ENCODE results near the gene CCNDBP1.
A peak's percentile ranks its signal among the peaks of the same experiment; 100 is the strongest.
"Not testable (repeated sequence)": the region's sequence is repeated elsewhere in the genome, so short reads cannot be mapped to it uniquely, and the experiment has no call there.

Gene CCNDBP1
- 172 to 180 reads per million in 2 donors for total RNA-seq

- peak; percentile 81 for DNase-seq
Measured at GRCh38 chr15:43185157-43186002, at the start of gene CCNDBP1. Gene CCNDBP1, plus strand, starts transcription at chr15:43185403. Its CDS starts 96 bp downstream, at chr15:43185499.

GRCh38 chr15:43143203-43143941 lies 41.8 kb upstream of the CCNDBP1 start:
- no peak for DNase-seq

GRCh38 chr15:43144512-43144911 lies 40.7 kb upstream of the CCNDBP1 start:
- no peak for DNase-seq

- no peak for DNase-seq
Measured at GRCh38 chr15:43146184-43146583, 39.0 kb upstream of the CCNDBP1 start.

- DNase-seq: no peak
Measured at GRCh38 chr15:43150191-43150929, 34.8 kb upstream of the CCNDBP1 start.

- no peak for DNase-seq
Measured at GRCh38 chr15:43151688-43152087, 33.5 kb upstream of the CCNDBP1 start.

- no peak for DNase-seq
Measured at GRCh38 chr15:43153269-43153668, 31.9 kb upstream of the CCNDBP1 start.

GRCh38 chr15:43165801-43166325 lies 19.3 kb upstream of the CCNDBP1 start:
- DNase-seq: no peak

GRCh38 chr15:43167261-43167660 lies 17.9 kb upstream of the CCNDBP1 start:
- not testable (repeated sequence) for DNase-seq

- no peak for DNase-seq
Measured at GRCh38 chr15:43168192-43169107, 16.8 kb upstream of the CCNDBP1 start.

- no peak for DNase-seq
Measured at GRCh38 chr15:43169888-43170287, 15.3 kb upstream of the CCNDBP1 start.

- not testable (repeated sequence) for DNase-seq
Measured at GRCh38 chr15:43175656-43176309, 9.4 kb upstream of the CCNDBP1 start.

GRCh38 chr15:43177147-43177546 lies 8.1 kb upstream of the CCNDBP1 start:
- DNase-seq: not testable (repeated sequence)

- DNase-seq: no peak
Measured at GRCh38 chr15:43183270-43183669, 1.9 kb upstream of the CCNDBP1 start.

GRCh38 chr15:43184407-43185124 lies 637 bp upstream of the CCNDBP1 start:
- no peak for DNase-seq

GRCh38 chr15:43186003-43186353 lies 775 bp downstream of the CCNDBP1 start:
- DNase-seq: no peak

- no peak for DNase-seq
Measured at GRCh38 chr15:43187544-43188155, 2.4 kb downstream of the CCNDBP1 start.

- DNase-seq: no peak
Measured at GRCh38 chr15:43189296-43189695, 4.1 kb downstream of the CCNDBP1 start.

GRCh38 chr15:43190178-43190577 lies 5.0 kb downstream of the CCNDBP1 start:
- DNase-seq: no peak

- DNase-seq: no peak
Measured at GRCh38 chr15:43193710-43194109, 8.5 kb downstream of the CCNDBP1 start.

Measured in activated gamma-delta T cell (primary cell).